H1 (cell line): ENCODE data around the gene TSTD2. TPM values are rescaled to one million over a fixed set of nuclear protein-coding genes. Genes with fewer than 3 reads are reported as not detected.
A peak's percentile ranks its signal among the peaks of the same experiment; 100 is the strongest.

Experiments
- CTCF ChIA-PET: fragments of 300-600 bp; sonication (Branson Sonifier 250); formaldehyde crosslinking; loops from one replicate; lab custom pipeline; 2021; ENCODE audit not compliant: partially characterized antibody; lab: Charles Lee
- POLR2A ChIA-PET: fragments of 300-600 bp; sonication (Branson Sonifier 250); formaldehyde crosslinking; loops from one replicate; lab custom pipeline; 2021; ENCODE audit warnings: inconsistent platforms; ENCODE audit not compliant: partially characterized antibody; lab: Charles Lee
- DNase-seq, 2 experiments: peaks; one replicate each; pipeline versions ENCODE4 v3.0.0 to v3.0.0-alpha.2; 2010 to 2022; ENCODE audit warnings: low spot score in 2 of 2, low read depth in 1 of 2, mixed read lengths in 1 of 2
- FAIRE-seq: peaks from 2 replicates; lab custom pipeline; 2011; peaks lifted over from hg19 to GRCh38; lab: Jason Lieb, UNC
- H2AFZ ChIP-seq: 2 replicates; pipeline ENCODE4 v1.8.1; 2012; ENCODE audit warnings: low read length, inconsistent platforms
- H2AK5ac ChIP-seq: 2 replicates; pipeline ENCODE4 v1.6.1; 2013; ENCODE audit warnings: low read depth, low read length
- H2BK120ac ChIP-seq: replicated peaks from 2 replicates; pipeline ENCODE3; 2013; ENCODE audit warnings: low read depth, low read length, inconsistent platforms
- H2BK12ac ChIP-seq: 2 replicates; pipeline ENCODE4 v1.6.1; 2013; ENCODE audit warnings: low read depth, low read length
- H2BK15ac ChIP-seq: 2 replicates; pipeline ENCODE4 v1.6.1; 2013; ENCODE audit warnings: low read length
- H2BK20ac ChIP-seq: 2 replicates; pipeline ENCODE4 v1.6.1; 2013; ENCODE audit warnings: low read length
- H2BK5ac ChIP-seq: 2 replicates; pipeline ENCODE4 v1.6.1; 2013; ENCODE audit warnings: low read depth, low read length
- H3K14ac ChIP-seq: 2 replicates; pipeline ENCODE4 v1.6.1; 2013; ENCODE audit warnings: inconsistent platforms; ENCODE audit not compliant: insufficient read length
- H3K18ac ChIP-seq: 2 replicates; pipeline ENCODE4 v1.6.1; 2013; ENCODE audit warnings: low read length; ENCODE audit errors: extremely low read depth
- H3K23ac ChIP-seq: 2 replicates; pipeline ENCODE4 v1.6.1; 2013; ENCODE audit warnings: inconsistent platforms; ENCODE audit not compliant: insufficient read length
- H3K23me2 ChIP-seq: 2 replicates; pipeline ENCODE4 v1.6.1; 2013; ENCODE audit warnings: low read depth, low read length
- H3K27ac ChIP-seq: 2 replicates; pipeline ENCODE4 v1.6.1; 2011; ENCODE audit warnings: low read depth, low read length, inconsistent platforms
- H3K27me3 ChIP-seq, 4 experiments: replicated peaks in 1 of 4; 1 replicate in 1 of 4; 2 replicates in 3 of 4; pipeline versions ENCODE4 v1.6.1 to v1.8.1; 2011 to 2013; ENCODE audit warnings: low read length in 3 of 4, mild to moderate bottlenecking in 3 of 4, inconsistent platforms in 2 of 4, mixed read lengths in 2 of 4, moderate library complexity in 1 of 4; ENCODE audit not compliant: control insufficient read depth in 3 of 4, insufficient read depth in 3 of 4; ENCODE audit errors: extremely low read depth in 1 of 4
- H3K36me3 ChIP-seq, 4 experiments: 2 replicates each; pipeline versions ENCODE4 v1.6.1 to v1.8.1; 2011 to 2013; ENCODE audit warnings: mild to moderate bottlenecking in 4 of 4, low read length in 3 of 4, moderate library complexity in 2 of 4, control low read depth in 1 of 4, inconsistent platforms in 1 of 4; ENCODE audit not compliant: insufficient read depth in 4 of 4, control insufficient read depth in 2 of 4
- H3K4ac ChIP-seq: replicated peaks from 2 replicates; pipeline ENCODE3; 2013; ENCODE audit warnings: low read length, low read depth, mixed read lengths, inconsistent platforms; ENCODE audit not compliant: insufficient read length
- H3K4me1 ChIP-seq, 4 experiments: replicated peaks in 1 of 4; 1 replicate in 1 of 4; 2 replicates in 3 of 4; pipeline versions ENCODE4 v1.6.1 to v1.8.1; 2011 to 2013; ENCODE audit warnings: low read length in 3 of 4, inconsistent platforms in 2 of 4, mixed read lengths in 1 of 4; ENCODE audit not compliant: insufficient read depth in 4 of 4, control insufficient read depth in 3 of 4
- H3K4me2 ChIP-seq, 2 experiments: 2 replicates each; pipeline versions ENCODE4 v1.6.1 to v1.8.1; 2011 to 2013; ENCODE audit warnings: low read depth in 2 of 2, low read length in 2 of 2, control low read depth in 1 of 2, inconsistent platforms in 1 of 2, mild to moderate bottlenecking in 1 of 2; ENCODE audit not compliant: insufficient read depth in 1 of 2
- H3K4me3 ChIP-seq, 4 experiments: fragments of 200-600, 300-600 bp in 1 of 4; sonication (generic), shearing (Covaris generic), sonication (Bioruptor Twin) in 1 of 4; 2 replicates each; pipeline versions ENCODE4 v1.5.1 to v1.8.1; 2011 to 2016; ENCODE audit warnings: low read length in 4 of 4, low read depth in 3 of 4, control low read depth in 2 of 4, inconsistent platforms in 2 of 4, mild to moderate bottlenecking in 2 of 4, mixed read lengths in 1 of 4, moderate library complexity in 1 of 4; ENCODE audit not compliant: insufficient read depth in 2 of 4; ENCODE audit errors: extremely low read depth in 1 of 4
- H3K56ac ChIP-seq: replicated peaks from 2 replicates; pipeline ENCODE3; 2013; ENCODE audit warnings: low read depth, mild to moderate bottlenecking, mixed read lengths, low read length, inconsistent platforms; ENCODE audit not compliant: insufficient read length
- H3K79me1 ChIP-seq: 2 replicates; pipeline ENCODE4 v1.6.1; 2013; ENCODE audit warnings: low read depth, low read length, control low read depth
- H3K79me2 ChIP-seq, 2 experiments: 2 replicates each; pipeline versions ENCODE4 v1.6.1 to v1.8.1; 2012 to 2013; ENCODE audit warnings: low read length in 2 of 2, mild to moderate bottlenecking in 2 of 2, inconsistent platforms in 1 of 2; ENCODE audit not compliant: insufficient read depth in 2 of 2, control insufficient read depth in 1 of 2
- H3K9ac ChIP-seq, 4 experiments: replicated peaks in 1 of 4; 1 replicate in 1 of 4; 2 replicates in 3 of 4; pipeline versions ENCODE4 v1.6.1 to v1.8.1; 2011 to 2013; ENCODE audit warnings: low read depth in 3 of 4, low read length in 3 of 4, control low read depth in 2 of 4, mild to moderate bottlenecking in 2 of 4, moderate library complexity in 2 of 4, inconsistent platforms in 1 of 4; ENCODE audit errors: extremely low read depth in 1 of 4
- H3K9me3 ChIP-seq, 2 experiments: 2 replicates each; pipeline versions ENCODE4 v1.6.1 to v1.8.1; 2012 to 2013; ENCODE audit warnings: mild to moderate bottlenecking in 2 of 2, moderate library complexity in 2 of 2, control low read depth in 1 of 2, inconsistent platforms in 1 of 2, low read depth in 1 of 2, low read length in 1 of 2, mixed read lengths in 1 of 2; ENCODE audit not compliant: insufficient read depth in 2 of 2
- H4K20me1 ChIP-seq, 2 experiments: replicated peaks in 1 of 2; 2 replicates each; pipeline versions ENCODE3 to v1.8.1; 2011 to 2013; ENCODE audit warnings: inconsistent platforms in 2 of 2, low read length in 2 of 2, mild to moderate bottlenecking in 1 of 2; ENCODE audit not compliant: insufficient read depth in 2 of 2, control insufficient read depth in 1 of 2
- H4K5ac ChIP-seq: 2 replicates; pipeline ENCODE4 v1.6.1; 2013; ENCODE audit warnings: low read length, low read depth, mixed read lengths, inconsistent platforms; ENCODE audit not compliant: insufficient read length
- H4K8ac ChIP-seq: 2 replicates; pipeline ENCODE4 v1.8.0; 2013; ENCODE audit warnings: mild to moderate bottlenecking, moderate library complexity, low read length, inconsistent platforms; ENCODE audit not compliant: insufficient read depth; ENCODE audit errors: extremely low read depth
- H4K91ac ChIP-seq: replicated peaks from 2 replicates; pipeline ENCODE3; 2013; ENCODE audit warnings: low read length, mixed read lengths, inconsistent platforms; ENCODE audit not compliant: insufficient read length
- ATF3 ChIP-seq: IDR thresholded peaks from 2 replicates; pipeline ENCODE4 v1.6.1; 2011; ENCODE audit warnings: low read depth, mild to moderate bottlenecking, low read length; ENCODE audit not compliant: insufficient read depth
- BRCA1 ChIP-seq: IDR thresholded peaks from 2 replicates; pipeline ENCODE4 v1.6.1; 2012; ENCODE audit warnings: low read depth, low read length, improper control_type of control experiment
- CEBPB ChIP-seq: IDR thresholded peaks from 2 replicates; pipeline ENCODE4 v1.6.1; 2012; ENCODE audit warnings: low read depth, low read length
- CTCF ChIP-seq, 3 experiments: IDR thresholded peaks; 1 replicate in 2 of 3; 2 replicates in 1 of 3; pipeline versions ENCODE4 v1.5.1 to v1.6.1; 2011; ENCODE audit warnings: low read length in 3 of 3, mild to moderate bottlenecking in 3 of 3, inconsistent platforms in 2 of 3, low read depth in 1 of 3, moderate library complexity in 1 of 3; ENCODE audit not compliant: insufficient read depth in 1 of 3; ENCODE audit errors: control extremely low read depth in 1 of 3
- EGR1 ChIP-seq: IDR thresholded peaks from 2 replicates; pipeline ENCODE4 v1.6.1; 2011; ENCODE audit warnings: low read depth, low read length, borderline replicate concordance
- FOSL1 ChIP-seq: IDR thresholded peaks from 2 replicates; pipeline ENCODE4 v1.6.1; 2011; ENCODE audit warnings: mild to moderate bottlenecking, low read depth, low read length, moderate library complexity; ENCODE audit not compliant: insufficient read depth
- GABPA ChIP-seq: IDR thresholded peaks from 2 replicates; pipeline ENCODE4 v1.6.1; 2011; ENCODE audit warnings: mild to moderate bottlenecking, low read length, moderate library complexity, borderline replicate concordance; ENCODE audit not compliant: insufficient read depth
- MAFK ChIP-seq: IDR thresholded peaks from 2 replicates; pipeline ENCODE4 v1.6.1; 2012; ENCODE audit warnings: low read depth, mild to moderate bottlenecking, improper control_type of control experiment, low read length
- PHF8 ChIP-seq: fragments of 200-600 bp; sonication (generic); conservative IDR thresholded peaks from 2 replicates; pipeline ENCODE4 v1.7.1; 2012; ENCODE audit warnings: low read depth, mild to moderate bottlenecking, inconsistent platforms, low read length, moderate library complexity
- SRF ChIP-seq: IDR thresholded peaks from 2 replicates; pipeline ENCODE4 v1.6.1; 2011; ENCODE audit warnings: mild to moderate bottlenecking, low read depth, low read length, moderate library complexity
- ZNF274 ChIP-seq: IDR thresholded peaks from 2 replicates; pipeline ENCODE4 v1.7.0; 2012; ENCODE audit warnings: low read length, borderline replicate concordance; ENCODE audit errors: extremely low read depth
- WGBS, 2 experiments: shearing (Covaris generic) in 1 of 2; methylation state at CpG; one replicate each; pipeline versions ENCODE4 v1.1.6 to v1.1.7; 2013 to 2015; ENCODE audit warnings: low lambda C conversion rate in 2 of 2, mixed read lengths in 2 of 2, inconsistent platforms in 1 of 2, low coverage in 1 of 2, missing lambda C conversion rate in 1 of 2; ENCODE audit not compliant: insufficient replicate concordance in 2 of 2, insufficient coverage in 1 of 2, insufficient read length in 1 of 2; ENCODE audit errors: extremely low coverage in 1 of 2, missing lambda C conversion rate in 1 of 2; 5-methylcytosine and 5-hydroxymethylcytosine counted together
- polyA plus RNA-seq, 7 experiments: library from polyadenylated mRNA; depleted of rRNA in 3 of 7; stranded (reverse) in 5 of 7; unstranded in 2 of 7; fragments of >200 nt in 5 of 7; fragments of 200-250 nt in 2 of 7; gene quantifications; 1 replicate in 5 of 7; 2 replicates in 1 of 7; 4 replicates in 1 of 7; pipeline versions ENCODE4 v1.2.1 to v1.2.3, GENCODE V29; 2011 to 2013; ENCODE audit warnings: missing spikeins in 2 of 7, mixed read lengths in 2 of 7
- total RNA-seq: library from RNA; stranded (reverse); fragmentation: NEBNext Ultra II Directional; extraction: Animal tissue kit (Norgen Biotek cat#: 25700); gene quantifications from 2 replicates; pipeline ENCODE4 v1.2.1, GENCODE V29; 2021

Gene TSTD2
- total and polyA plus RNA-seq, 2 of the 8 experiments (the other 6 are each of a cell fraction or from before 2014, with no cell fraction given) = 16.1 to 17.5 TPM

- no peak overlapping the region for H3K23ac ChIP-seq
- no peak overlapping the region for H3K14ac ChIP-seq
- ChIA-PET CTCF (interaction anchor here (0.7 to 1.8 kb wide), 5 partner anchors 27 to 110 kb away, joined by 3 to 7 read pairs (median 3); no protein-coding TSS in a partner anchor), POLR2A (no interaction called here)
- no peak overlapping the region for H2BK5ac ChIP-seq
- no peak overlapping the region for H2BK120ac ChIP-seq
- no peak overlapping the region for H2BK12ac ChIP-seq
- H4K91ac ChIP-seq = no peak overlapping the region
- H3K4me3 ChIP-seq = no peak overlapping the region
- H3K36me3 ChIP-seq = no peaks in the 10 kb centered on the region
- no peak overlapping the region for H3K9ac ChIP-seq
- no peaks in the 10 kb centered on the region; a peak in 1 of 4 replicates for H3K9me3 ChIP-seq
- WGBS, 2 experiments = 100% methylated on average over 1 of the region's 1 CpG; no CpG with 5 or more reads in 1 of the 2 experiments
- no peaks in the 10 kb centered on the region for H3K4me1 ChIP-seq
- DNase-seq (peak in 1 of 2 experiments; percentile 6), FAIRE-seq (no peak)
- H3K23me2 ChIP-seq = no peaks in the 10 kb centered on the region
- H2AK5ac ChIP-seq = no peak overlapping the region
- no peak overlapping the region for H2AFZ ChIP-seq
- no peak overlapping the region for H3K4ac ChIP-seq
- H4K20me1 ChIP-seq = no peaks in the 10 kb centered on the region
- no peaks in the 10 kb centered on the region for H3K27me3 ChIP-seq
- H2BK15ac ChIP-seq = no peak overlapping the region
- no peak overlapping the region for H4K5ac ChIP-seq
- no peak overlapping the region for H2BK20ac ChIP-seq
- no peak overlapping the region for H3K56ac ChIP-seq
- no peaks in the 10 kb centered on the region for H3K79me1 ChIP-seq
- no peak overlapping the region for H3K18ac ChIP-seq
- no peaks in the 10 kb centered on the region for H3K79me2 ChIP-seq
- H3K27ac ChIP-seq = no peak overlapping the region
- H3K4me2 ChIP-seq = no peak overlapping the region
- H4K8ac ChIP-seq = 0 out of 2 replicates have a peak overlapping the region, but pooled peaks have one; percentile 15
- TF ChIP-seq EGR1 (no peak), SRF (no peak), ZNF274 (no peak), ATF3 (no peak), BRCA1 (no peak), FOSL1 (no peak), MAFK (no peak), CEBPB (no peak), PHF8 (no peak), GABPA (no peak), CTCF (IDR thresholded peaks at IDR 0.05; ENCODE audit: control extremely low read depth in 1 of 3, insufficient read depth in 1 of 3, low read depth in 1 of 3, low read length in 3 of 3) (no peak)
Observed at GRCh38 chr9:97571664-97572063, 61.5 kb downstream of the TSTD2 start.
